Type B pancreatic cell (in vitro differentiated cells): ENCODE results near the gene TRNP1. TPM values are rescaled to one million over a fixed set of nuclear protein-coding genes. Genes with fewer than 3 reads are reported as not detected.

Source experiments
- DNase-seq: peaks from one replicate; pipeline ENCODE4 v3.0.0; 2021; ENCODE audit warnings: mixed read lengths; ENCODE audit not compliant: unreplicated experiment; ENCODE audit errors: extremely low spot score
- H3K27ac Mint-ChIP-seq: 2 replicates; pipeline ENCODE4 v1.8.0; 2021; ENCODE audit warnings: mild to moderate bottlenecking, mixed read lengths
- H3K27me3 Mint-ChIP-seq: 2 replicates; pipeline ENCODE4 v1.8.0; 2021; ENCODE audit warnings: mixed read lengths
- H3K36me3 Mint-ChIP-seq: 2 replicates; pipeline ENCODE4 v1.8.0; 2021; ENCODE audit warnings: mixed read lengths
- H3K4me1 Mint-ChIP-seq: one replicate; pipeline ENCODE4 v1.8.0; 2021; ENCODE audit warnings: mixed read lengths; ENCODE audit not compliant: unreplicated experiment
- H3K4me3 Mint-ChIP-seq: 2 replicates; pipeline ENCODE4 v1.8.0; 2021; ENCODE audit warnings: mild to moderate bottlenecking, mixed read lengths
- H3K9me3 Mint-ChIP-seq: 2 replicates; pipeline ENCODE4 v1.8.0; 2021; ENCODE audit warnings: mixed read lengths
- CTCF ChIP-seq: fragments of 200-600 bp; sonication (generic); conservative IDR thresholded peaks from 2 replicates; pipeline ENCODE4 v1.5.0; 2021; ENCODE audit warnings: antibody characterized with exemption, mild to moderate bottlenecking
- total RNA-seq: library from RNA; stranded (reverse); gene quantifications from 2 replicates; pipeline ENCODE4 v1.2.1, GENCODE V29; 2021; ENCODE audit warnings: low replicate concordance

The TRNP1 gene
- total RNA-seq, 1 donor from 2014 or later: 52.3 TPM

GRCh38 chr1:27018316-27018715 lies 24.8 kb downstream of the TRNP1 start:
- Mint-ChIP-seq H3K27me3 (no peaks in the 10 kb centered on the region), H3K4me1 (peaks cover 20% of the 10 kb centered on the region), H3K36me3 (no peaks in the 10 kb centered on the region), H3K4me3 (no peak overlapping the region), H3K27ac (no peak overlapping the region), H3K9me3 (no peaks in the 10 kb centered on the region)
- DNase-seq: no peak
- TF ChIP-seq CTCF: no peak

GRCh38 chr1:27021354-27022031 lies 28.0 kb downstream of the TRNP1 start:
- no peaks in the 10 kb centered on the region for H3K9me3 Mint-ChIP-seq
- H3K4me3 Mint-ChIP-seq: no peak overlapping the region
- H3K27ac Mint-ChIP-seq: peak overlapping the region; percentile 32
- TF ChIP-seq CTCF: no peak
- H3K36me3 Mint-ChIP-seq: no peaks in the 10 kb centered on the region
- DNase-seq: no peak
- no peaks in the 10 kb centered on the region for H3K27me3 Mint-ChIP-seq
- peaks cover 20% of the 10 kb centered on the region for H3K4me1 Mint-ChIP-seq

GRCh38 chr1:27025718-27026117 lies 32.2 kb downstream of the TRNP1 start:
- Mint-ChIP-seq H3K27ac (no peak overlapping the region), H3K9me3 (no peaks in the 10 kb centered on the region), H3K27me3 (no peaks in the 10 kb centered on the region), H3K36me3 (no peaks in the 10 kb centered on the region), H3K4me3 (no peak overlapping the region), H3K4me1 (peaks cover 30% of the 10 kb centered on the region)
- TF ChIP-seq CTCF: no peak
- no peak for DNase-seq

- H3K4me3 Mint-ChIP-seq: peak overlapping the region; percentile 52
- no peaks in the 10 kb centered on the region for H3K9me3 Mint-ChIP-seq
- DNase-seq: no peak
- peaks cover 22% of the 10 kb centered on the region for H3K4me1 Mint-ChIP-seq
- TF ChIP-seq CTCF: no peak
- H3K36me3 Mint-ChIP-seq: no peaks in the 10 kb centered on the region
- no peaks in the 10 kb centered on the region for H3K27me3 Mint-ChIP-seq
- peak overlapping the region; percentile 78 for H3K27ac Mint-ChIP-seq
Observed at GRCh38 chr1:27026621-27027574, 33.4 kb downstream of the TRNP1 start.

- no peak for TF ChIP-seq CTCF
- Mint-ChIP-seq H3K36me3 (no peaks in the 10 kb centered on the region), H3K27ac (peak overlapping the region; percentile 78), H3K9me3 (no peaks in the 10 kb centered on the region), H3K4me3 (peak overlapping the region; percentile 52), H3K27me3 (no peaks in the 10 kb centered on the region), H3K4me1 (peaks cover 18% of the 10 kb centered on the region)
- no peak for DNase-seq
Observed at GRCh38 chr1:27027575-27028250, 34.2 kb downstream of the TRNP1 start.
